Pancreas (tissue), 10 donors: ENCODE results near the gene KXD1. TPM values are rescaled to one million over a fixed set of nuclear protein-coding genes. Genes with fewer than 3 reads are reported as not detected.

Experiments used
- ATAC-seq, 4 donors: fragments of 200-7000 bp; cut with Tn5 transposase; one replicate each; pipeline versions ENCODE4 v1.8.0 to v1.9.1; 2020; ENCODE audit warnings: mild to moderate bottlenecking in 4 of 4, moderate library complexity in 4 of 4
- DNase-seq, 6 donors: peaks; one replicate each; pipeline ENCODE4 v3.0.0-alpha.2; 2020
- FAIRE-seq: peaks from 2 replicates; lab custom pipeline; 2012; peaks lifted over from hg19 to GRCh38; lab: Jason Lieb, UNC
- H3K27ac ChIP-seq, 4 donors: fragments of 200-600 bp; sonication (generic); 1 replicate in 3 of 4; 2 replicates in 1 of 4; pipeline versions ENCODE4 v1.5.0 to v1.8.0; 2020
- H3K27me3 ChIP-seq, 4 donors: fragments of 200-600 bp; one replicate each; pipeline ENCODE4 v1.8.0; 2021
- H3K36me3 ChIP-seq, 3 donors: fragments of 200-600 bp; sonication (generic) in 1 of 3; one replicate each; pipeline versions ENCODE4 v1.5.0 to v1.8.0; 2020 to 2021
- H3K4me1 ChIP-seq, 3 donors: fragments of 200-600 bp; one replicate each; pipeline ENCODE4 v1.8.0; 2021
- H3K4me3 ChIP-seq, 4 donors: fragments of 200-600 bp; sonication (generic) in 2 of 4; one replicate each; pipeline versions ENCODE4 v1.5.0 to v1.8.0; 2020 to 2021
- H3K9me3 ChIP-seq, 4 donors: fragments of 200-600 bp; one replicate each; pipeline ENCODE4 v1.8.0; 2021
- CTCF ChIP-seq, 4 donors: fragments of 200-600 bp; sonication (generic) in 3 of 4; IDR thresholded peaks; one replicate each; pipeline versions ENCODE4 v1.5.0 to v1.8.0; 2021; ENCODE audit warnings: antibody characterized with exemption in 4 of 4
- whole genome bisulfite sequencing, 2 donors: extraction: QIAGEN DNeasy Blood & Tissue Kit; methylation state at CpG; one replicate each; pipeline ENCODE4 v1.1.7; 2013; 5-methylcytosine and 5-hydroxymethylcytosine counted together
- intact Hi-C, 3 donors: fragments of 100-400 bp; cut with DNase I; formaldehyde crosslinking; loops; one replicate each; pipeline versions ENCODE4 v1.11.1 to v1.14.2; 2022
- polyA plus RNA-seq, 2 donors: library from polyadenylated mRNA; stranded (reverse); fragments of 200-250 nt; gene quantifications; one replicate each; pipeline ENCODE4 v1.2.3, GENCODE V29; 2013
- total RNA-seq, 6 donors: library from RNA; stranded (reverse); fragmentation: NEBNext Ultra II Directional in 4 of 6; extraction: Animal tissue kit (Norgen Biotek cat#: 25700) in 4 of 6; gene quantifications; one replicate each; pipeline versions ENCODE4 v1.2.1 to v1.2.4, GENCODE V29; 2021 to 2023
- donor health status: healthy with polysubstance abuse.
- donor health status: DM: no; HTN: no; CAD: no; lungs with moderate emphysema.
- donor health status: DM: no; HTN: no; CAD: no.
- donor health status: control.
- donor health status: control.
- donor health status: Bipolar disorder and iron deficiency.
- donor health status: DM: yes; HTN: yes; CAD: no.
- donor health status: DM: no; HTN: no; CAD: no.
- donor health status: DM: no; HTN: no; CAD: no.
- donor health status: DM: yes; HTN: yes; CAD: no.

KXD1 gene
- total and polyA plus RNA-seq, 8 donors: 33.4 to 66.9 (median 42.2) TPM

DNA sequence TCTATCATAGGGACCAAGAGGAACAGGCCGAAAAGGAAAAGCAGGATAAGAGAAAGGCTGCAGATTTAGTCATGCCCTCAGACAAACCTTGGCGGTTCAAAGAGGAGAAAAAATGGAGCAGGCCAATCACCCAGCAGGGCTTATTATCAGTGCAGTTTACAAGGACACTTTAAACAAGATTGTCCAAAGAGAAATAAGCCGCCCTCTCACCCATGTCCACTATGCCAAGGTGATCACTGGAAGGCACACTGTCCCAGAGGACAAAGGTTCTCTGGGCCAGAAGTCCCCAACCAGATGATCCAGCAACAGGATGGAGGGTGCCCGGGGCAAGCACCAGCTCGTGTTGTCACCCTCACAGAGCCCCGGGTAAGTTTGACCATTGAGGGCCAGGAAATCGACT lies 22.6 kb downstream of the KXD1 start:
- no peak for TF ChIP-seq CTCF (IDR thresholded peaks at IDR 0.05)
- FAIRE-seq: no peak
- DNase-seq: peak in 1 of 6 donors; percentile 14

DNA sequence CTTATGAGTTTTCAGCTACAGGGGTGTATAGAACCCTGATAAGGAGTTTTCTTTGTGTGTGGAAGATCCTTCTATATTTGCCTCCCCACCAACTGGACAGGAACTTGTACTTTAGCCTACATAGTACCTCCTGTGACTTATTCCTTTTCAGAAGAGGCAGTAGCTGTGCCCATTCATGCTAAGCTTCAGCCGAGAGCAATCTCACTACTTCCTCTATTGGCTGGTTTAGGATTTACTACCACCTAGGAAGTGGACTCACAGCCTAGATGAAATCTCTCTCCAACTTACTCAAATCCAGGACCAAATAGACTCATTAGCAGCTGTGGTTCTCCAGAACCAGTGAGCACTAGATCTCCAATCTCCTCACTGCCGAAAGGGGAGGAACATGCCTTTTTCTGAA lies 28.6 kb downstream of the KXD1 start:
- no peak for FAIRE-seq
- intact Hi-C loops: no loop called here
- WGBS, 2 donors: 46 to 63% methylated on average over 2 of the region's 2 CpGs
- H3K4me1 ChIP-seq: peaks cover 0 to 6% (median 5%) of the 10 kb centered on the region in 3 donors
- DNase-seq: no peak
- H3K27ac ChIP-seq: no peak overlapping the region
- no peak for ATAC-seq
- peaks cover 0 to 6% (median 0%) of the 10 kb centered on the region in 3 donors for H3K36me3 ChIP-seq
- no peaks in the 10 kb centered on the region for H3K27me3 ChIP-seq
- H3K4me3 ChIP-seq: no peak overlapping the region
- no peaks in the 10 kb centered on the region for H3K9me3 ChIP-seq
- TF ChIP-seq CTCF (IDR thresholded peaks at IDR 0.05): no peak

More for the DNA sequence above, 22.6 kb downstream of the KXD1 start:
- Histone ChIP-seq H3K9me3 (no peaks in the 10 kb centered on the region), H3K27ac (no peak overlapping the region), H3K27me3 (no peaks in the 10 kb centered on the region), H3K4me1 (no peaks in the 10 kb centered on the region), H3K36me3 (peaks cover 0 to 5% (median 3%) of the 10 kb centered on the region in 3 donors), H3K4me3 (no peak overlapping the region)
- ATAC-seq: no peak
- intact Hi-C loops: no loop called here
- 39 to 51% methylated on average over 7 of the region's 7 CpGs for WGBS, 2 donors

- Histone ChIP-seq H3K9me3 (no peaks in the 10 kb centered on the region), H3K4me3 (no peak overlapping the region), H3K36me3 (peaks cover 0 to 6% (median 0%) of the 10 kb centered on the region in 3 donors), H3K4me1 (peaks cover 0 to 6% (median 5%) of the 10 kb centered on the region in 3 donors), H3K27me3 (no peaks in the 10 kb centered on the region), H3K27ac (no peak overlapping the region)
- no peak for TF ChIP-seq CTCF (IDR thresholded peaks at IDR 0.05)
- 94 to 97% methylated on average over 11 to 12 of the region's 12 CpGs for WGBS, 2 donors
- intact Hi-C loops: no loop called here
- FAIRE-seq (no peak), DNase-seq (peak in 1 of 6 donors; percentile 17), ATAC-seq (no peak)
Observed at GRCh38 chr19:18587561-18587960, 29.9 kb downstream of the KXD1 start.

- no peaks in the 10 kb centered on the region for H3K9me3 ChIP-seq
- no peak for TF ChIP-seq CTCF (IDR thresholded peaks at IDR 0.05)
- FAIRE-seq: no peak
- peak overlapping the region; percentile 69 to 99 (median 85) for H3K4me3 ChIP-seq
- peak overlapping the region; percentile 76 to 90 (median 84) for H3K27ac ChIP-seq
- 35 to 37% methylated on average over 16 of the region's 16 CpGs for WGBS, 2 donors
- peaks cover 0 to 6% (median 0%) of the 10 kb centered on the region in 3 donors for H3K36me3 ChIP-seq
- peaks cover 0 to 6% (median 5%) of the 10 kb centered on the region in 3 donors for H3K4me1 ChIP-seq
- intact Hi-C loops: no loop called here
- no peaks in the 10 kb centered on the region for H3K27me3 ChIP-seq
- DNase-seq: peak in 1 of 6 donors; percentile 30
- peak in 1 of 4 donors; percentile 23 for ATAC-seq
Observed at GRCh38 chr19:18587962-18588610, 30.4 kb downstream of the KXD1 start.
